Fibroblast of lung (primary cell): ENCODE results near the gene CLASP1. TPM values are rescaled to one million over a fixed set of nuclear protein-coding genes. Genes with fewer than 3 reads are reported as not detected.

Experiments used
- DNase-seq, 2 donors: peaks; one replicate each; pipeline versions ENCODE4 v3.0.0 to v3.0.0-alpha.2; 2010; ENCODE audit warnings: low read depth in 2 of 2
- H2AFZ ChIP-seq: 2 replicates; pipeline ENCODE4 v1.5.1; 2012; ENCODE audit warnings: low read length, control low read depth, inconsistent platforms
- H3K27ac ChIP-seq: 2 replicates; pipeline ENCODE4 v1.5.1; 2011; ENCODE audit warnings: low read length, control low read depth; ENCODE audit not compliant: insufficient read depth
- H3K27me3 ChIP-seq: 2 replicates; pipeline ENCODE4 v1.5.1; 2011; ENCODE audit warnings: mild to moderate bottlenecking, low read length; ENCODE audit not compliant: control insufficient read depth, insufficient read depth
- H3K36me3 ChIP-seq: 2 replicates; pipeline ENCODE4 v1.5.1; 2011; ENCODE audit warnings: low read length; ENCODE audit not compliant: control insufficient read depth, insufficient read depth
- H3K4me1 ChIP-seq: 2 replicates; pipeline ENCODE4 v1.5.1; 2011; ENCODE audit warnings: low read length; ENCODE audit not compliant: control insufficient read depth, insufficient read depth; ENCODE audit errors: extremely low read depth
- H3K4me2 ChIP-seq: 2 replicates; pipeline ENCODE4 v1.5.1; 2011; ENCODE audit warnings: low read length, control low read depth; ENCODE audit not compliant: insufficient read depth; ENCODE audit errors: extremely low read depth
- H3K4me3 ChIP-seq, 4 experiments: fragments of 200-600 bp in 1 of 4; sonication (generic) in 1 of 4; replicated peaks in 1 of 4; 2 replicates each; pipeline ENCODE4 v1.5.1; 2011 to 2016; ENCODE audit warnings: low read length in 4 of 4, low read depth in 3 of 4, mild to moderate bottlenecking in 3 of 4, control low read depth in 2 of 4, inconsistent platforms in 1 of 4, mixed read lengths in 1 of 4; ENCODE audit not compliant: insufficient read depth in 1 of 4; ENCODE audit errors: control extremely low read depth in 1 of 4
- H3K79me2 ChIP-seq: 2 replicates; pipeline ENCODE4 v1.5.1; 2012; ENCODE audit warnings: mild to moderate bottlenecking, low read length, inconsistent platforms; ENCODE audit not compliant: control insufficient read depth, insufficient read depth
- H3K9ac ChIP-seq: 2 replicates; pipeline ENCODE4 v1.5.1; 2011; ENCODE audit warnings: mild to moderate bottlenecking, low read length, control low read depth; ENCODE audit not compliant: insufficient read depth
- H3K9me3 ChIP-seq: 2 replicates; pipeline ENCODE4 v1.5.1; 2012; ENCODE audit warnings: low read depth, low read length; ENCODE audit not compliant: control insufficient read depth, insufficient read depth
- H4K20me1 ChIP-seq: 2 replicates; pipeline ENCODE4 v1.5.1; 2011; ENCODE audit warnings: low read length; ENCODE audit not compliant: control insufficient read depth, insufficient read depth; ENCODE audit errors: extremely low read depth
- EZH2 ChIP-seq: IDR thresholded peaks from 2 replicates; pipeline ENCODE4 v1.5.1; 2012; ENCODE audit warnings: low read length, control low read depth, mild to moderate bottlenecking; ENCODE audit errors: missing control alignments
- polyA minus RNA-seq: library from RNA; depleted of rRNA, polyadenylated mRNA; stranded (reverse); fragments of >200 nt; gene quantifications from 2 replicates; pipeline ENCODE4 v1.2.3, GENCODE V29; 2011; ENCODE audit warnings: low replicate concordance
- polyA plus RNA-seq, 2 donors: library from polyadenylated mRNA; depleted of rRNA in 1 of 2; stranded (reverse) in 1 of 2; unstranded in 1 of 2; fragments of >200 nt; gene quantifications; 2 replicates each; pipeline ENCODE4 v1.2.1, GENCODE V29; 2011 to 2012; ENCODE audit warnings: missing spikeins in 1 of 2
- total RNA-seq: library from RNA; depleted of rRNA; stranded (reverse); fragments of >200 nt; gene quantifications from 2 replicates; pipeline ENCODE4 v1.2.1, GENCODE V29; 2014
- TF ChIP-seq, protein P1 (sequence below), 2 donors: IDR thresholded peaks in 1 of 2; conservative IDR thresholded peaks in 1 of 2; 1 replicate in 1 of 2; 2 replicates in 1 of 2; pipeline ENCODE4 v1.5.1; 2011 to 2012; ENCODE audit warnings: low read length in 2 of 2, control low read depth in 1 of 2, inconsistent platforms in 1 of 2, low read depth in 1 of 2, mild to moderate bottlenecking in 1 of 2

Gene CLASP1
- total RNA-seq (33.6 and 48.4 TPM in 2 replicates), polyA plus RNA-seq (6.0 and 7.3 TPM in 2 replicates), polyA minus RNA-seq (17.5 and 23.6 TPM in 2 replicates)
- polyA plus RNA-seq (2012): 19.1 TPM in 2 replicates

DNA sequence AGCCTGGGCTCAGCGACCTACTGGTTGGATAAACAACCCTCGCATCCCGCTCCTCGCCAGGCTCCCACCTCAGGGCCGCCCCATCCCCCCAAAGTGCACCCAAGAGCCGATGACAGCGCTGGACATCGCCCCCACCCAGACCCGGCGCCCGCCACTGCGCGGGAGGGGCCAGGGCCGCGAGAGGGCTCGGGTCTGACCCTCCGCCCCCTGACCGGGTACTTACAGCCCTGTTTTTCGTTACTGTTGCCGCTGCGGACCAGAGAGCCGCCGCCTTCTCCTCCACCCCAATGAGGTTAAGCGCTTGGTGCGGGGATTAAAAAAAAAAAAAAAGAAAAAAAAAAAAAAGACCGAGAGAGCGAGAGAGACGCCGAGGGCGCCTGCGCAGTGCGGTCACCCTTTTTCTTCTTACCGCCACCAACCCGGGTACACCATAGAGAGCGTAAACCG lies at the start of gene CLASP1:
TSS of gene CLASP1 (minus strand) at position 314 of the 447 bp plus-strand sequence. CDS start 43,567 bp downstream, outside the sequence.
- no peaks in the 10 kb centered on the region for H3K9me3 ChIP-seq
- H3K4me2 ChIP-seq: peak within 1 kb of the TSS; percentile 95
- peaks cover 61% of the 10 kb centered on the region for H3K79me2 ChIP-seq
- TF ChIP-seq, protein P1, sequence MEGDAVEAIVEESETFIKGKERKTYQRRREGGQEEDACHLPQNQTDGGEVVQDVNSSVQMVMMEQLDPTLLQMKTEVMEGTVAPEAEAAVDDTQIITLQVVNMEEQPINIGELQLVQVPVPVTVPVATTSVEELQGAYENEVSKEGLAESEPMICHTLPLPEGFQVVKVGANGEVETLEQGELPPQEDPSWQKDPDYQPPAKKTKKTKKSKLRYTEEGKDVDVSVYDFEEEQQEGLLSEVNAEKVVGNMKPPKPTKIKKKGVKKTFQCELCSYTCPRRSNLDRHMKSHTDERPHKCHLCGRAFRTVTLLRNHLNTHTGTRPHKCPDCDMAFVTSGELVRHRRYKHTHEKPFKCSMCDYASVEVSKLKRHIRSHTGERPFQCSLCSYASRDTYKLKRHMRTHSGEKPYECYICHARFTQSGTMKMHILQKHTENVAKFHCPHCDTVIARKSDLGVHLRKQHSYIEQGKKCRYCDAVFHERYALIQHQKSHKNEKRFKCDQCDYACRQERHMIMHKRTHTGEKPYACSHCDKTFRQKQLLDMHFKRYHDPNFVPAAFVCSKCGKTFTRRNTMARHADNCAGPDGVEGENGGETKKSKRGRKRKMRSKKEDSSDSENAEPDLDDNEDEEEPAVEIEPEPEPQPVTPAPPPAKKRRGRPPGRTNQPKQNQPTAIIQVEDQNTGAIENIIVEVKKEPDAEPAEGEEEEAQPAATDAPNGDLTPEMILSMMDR (conservative IDR thresholded peaks at IDR 0.05 in 1 of 2, IDR thresholded peaks at IDR 0.05 in 1 of 2; ENCODE audit: low read depth in 1 of 2, low read length in 2 of 2): no peak
- no peak for TF ChIP-seq EZH2
- no peak for DNase-seq
- no peaks in the 10 kb centered on the region for H3K27me3 ChIP-seq
- H3K4me3 ChIP-seq: peak within 1 kb of the TSS; percentile 87 to 98 (median 96)
- H2AFZ ChIP-seq: peak within 1 kb of the TSS; percentile 98
- no peaks in the 10 kb centered on the region for H4K20me1 ChIP-seq
- peak within 1 kb of the TSS; percentile 99 for H3K27ac ChIP-seq
- peak within 1 kb of the TSS; percentile 89 for H3K9ac ChIP-seq
- H3K36me3 ChIP-seq: no peaks in the 10 kb centered on the region
- peaks cover 3% of the 10 kb centered on the region for H3K4me1 ChIP-seq

DNA sequence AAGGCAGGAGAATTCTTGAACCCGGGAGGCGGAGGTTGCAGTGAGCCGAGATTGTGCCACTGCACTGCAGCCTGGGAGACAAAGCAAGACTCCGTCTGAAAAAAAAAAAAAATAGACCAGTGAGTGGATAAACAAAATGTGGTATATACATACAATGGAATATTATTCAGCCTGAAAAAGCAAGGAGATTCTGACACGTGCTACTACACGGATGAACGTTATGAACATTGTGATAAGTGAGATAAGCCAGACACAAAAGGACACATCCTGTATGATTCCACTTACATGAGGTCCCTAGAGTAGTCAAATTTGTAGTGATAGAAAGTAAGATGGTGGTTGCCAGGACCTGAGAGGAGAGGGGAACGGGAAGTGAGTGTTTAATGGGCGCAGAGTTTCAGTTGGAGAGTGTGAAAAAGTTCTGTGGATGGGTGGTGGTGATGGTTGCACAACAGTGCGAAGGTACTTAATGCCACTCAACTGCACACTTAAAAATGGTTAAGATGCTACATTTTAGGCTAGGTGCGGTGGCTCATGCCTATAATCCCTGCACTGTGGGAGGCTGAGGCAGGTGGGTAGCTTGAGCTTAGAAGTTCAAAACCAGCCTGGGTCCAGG lies 49.2 kb upstream of the CLASP1 start:
- no peak for TF ChIP-seq EZH2
- Histone ChIP-seq H3K79me2 (no peaks in the 10 kb centered on the region), H3K4me1 (peaks cover 6% of the 10 kb centered on the region), H3K9me3 (no peaks in the 10 kb centered on the region), H4K20me1 (no peaks in the 10 kb centered on the region), H3K36me3 (no peaks in the 10 kb centered on the region), H3K9ac (no peak overlapping the region), H3K27ac (no peak overlapping the region), H3K27me3 (no peaks in the 10 kb centered on the region), H2AFZ (no peak overlapping the region), H3K4me3 (no peak overlapping the region), H3K4me2 (no peak overlapping the region)
- no peak for DNase-seq

DNA sequence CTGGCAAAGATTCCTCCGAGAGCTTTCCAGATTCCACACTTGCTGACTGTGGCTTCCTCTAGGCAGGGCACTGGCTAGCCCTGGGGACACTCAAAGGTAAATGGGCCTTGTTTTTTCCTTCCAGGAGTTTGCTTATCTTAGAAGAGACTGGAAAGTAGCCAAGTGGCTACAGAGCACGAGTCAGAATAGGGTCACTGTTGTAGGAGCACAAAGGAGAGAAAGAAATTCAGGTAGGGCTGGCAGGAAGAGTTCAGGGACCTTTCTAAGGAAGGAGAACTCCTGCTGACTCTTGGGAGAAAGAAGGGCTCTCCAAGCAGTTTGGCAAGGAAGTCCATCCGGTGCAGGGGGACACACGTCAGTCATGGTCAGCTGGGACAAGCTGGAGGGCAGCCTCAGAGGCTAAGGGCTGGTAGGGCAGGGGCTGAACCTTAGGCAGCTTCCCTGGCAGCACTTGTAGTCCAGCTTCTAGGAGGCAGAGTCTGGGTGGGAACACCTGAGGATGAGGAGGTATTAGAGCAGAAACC lies 47.9 kb upstream of the CLASP1 start:
- Histone ChIP-seq H3K36me3 (no peaks in the 10 kb centered on the region), H3K9ac (no peak overlapping the region), H3K79me2 (no peaks in the 10 kb centered on the region), H3K4me1 (peaks cover 6% of the 10 kb centered on the region), H3K4me2 (no peak overlapping the region), H3K27ac (no peak overlapping the region), H3K27me3 (no peaks in the 10 kb centered on the region), H4K20me1 (no peaks in the 10 kb centered on the region), H3K9me3 (no peaks in the 10 kb centered on the region), H3K4me3 (no peak overlapping the region), H2AFZ (no peak overlapping the region)
- peak in 1 of 2 donors; percentile 20 for DNase-seq
- TF ChIP-seq, protein P1 (conservative IDR thresholded peaks at IDR 0.05 in 1 of 2, IDR thresholded peaks at IDR 0.05 in 1 of 2; ENCODE audit: low read depth in 1 of 2, low read length in 2 of 2): no peak
- TF ChIP-seq EZH2: no peak
